GM12801 (cell line): Measurements from ENCODE around the gene PPP2R5C.

ENCODE experiments used
- TF ChIP-seq, protein P1 (sequence below): IDR thresholded peaks from one replicate; pipeline ENCODE4 v1.5.1; 2011; ENCODE audit warnings: control low read depth; ENCODE audit not compliant: insufficient read length; ENCODE audit errors: extremely low read depth

Gene PPP2R5C

DNA sequence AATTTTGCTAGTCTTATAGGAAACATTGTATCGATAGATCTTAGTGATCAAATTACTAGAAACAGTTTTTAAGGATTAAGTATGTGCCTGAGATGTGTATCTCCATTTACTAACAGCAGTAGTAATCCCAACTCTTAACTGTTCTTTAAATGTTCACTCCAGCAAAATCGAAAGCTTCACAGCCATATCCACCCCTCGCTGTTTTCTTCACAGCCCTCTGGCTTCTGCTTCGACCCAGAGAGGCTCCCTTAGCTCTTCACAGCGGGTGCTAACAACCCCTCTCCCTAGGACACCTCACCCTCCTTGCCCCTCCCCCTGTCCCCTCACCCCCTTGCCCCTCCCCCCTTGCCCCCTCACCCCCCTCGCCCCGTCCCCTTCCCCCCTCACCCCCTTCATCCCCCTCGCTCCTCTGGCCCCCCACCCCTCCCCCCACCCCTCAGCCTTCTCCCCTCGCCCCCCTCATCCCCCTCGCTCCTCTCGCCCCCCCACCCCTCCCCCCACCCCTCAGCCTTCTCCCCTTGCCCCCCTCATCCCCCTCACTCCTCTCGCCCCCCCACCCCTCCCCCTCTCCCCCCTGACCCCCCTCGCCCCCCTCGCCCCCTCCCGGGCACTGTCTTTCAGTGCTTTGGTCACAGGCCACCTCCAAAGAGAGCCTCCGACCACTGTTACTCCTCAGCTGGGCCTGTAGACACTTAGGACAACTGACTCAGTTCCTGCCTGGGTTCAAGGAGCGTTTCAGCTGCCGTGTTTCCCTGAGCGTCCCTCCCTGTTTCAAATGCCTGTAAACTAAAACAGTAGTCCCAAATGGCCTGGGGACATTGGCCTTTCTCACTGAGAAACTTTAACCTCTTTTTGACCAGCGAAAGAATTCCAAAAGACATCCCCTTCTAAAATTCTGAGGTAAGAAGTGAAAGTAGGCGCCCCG, 156.8 kb downstream of the PPP2R5C start:
- TF ChIP-seq, protein P1, sequence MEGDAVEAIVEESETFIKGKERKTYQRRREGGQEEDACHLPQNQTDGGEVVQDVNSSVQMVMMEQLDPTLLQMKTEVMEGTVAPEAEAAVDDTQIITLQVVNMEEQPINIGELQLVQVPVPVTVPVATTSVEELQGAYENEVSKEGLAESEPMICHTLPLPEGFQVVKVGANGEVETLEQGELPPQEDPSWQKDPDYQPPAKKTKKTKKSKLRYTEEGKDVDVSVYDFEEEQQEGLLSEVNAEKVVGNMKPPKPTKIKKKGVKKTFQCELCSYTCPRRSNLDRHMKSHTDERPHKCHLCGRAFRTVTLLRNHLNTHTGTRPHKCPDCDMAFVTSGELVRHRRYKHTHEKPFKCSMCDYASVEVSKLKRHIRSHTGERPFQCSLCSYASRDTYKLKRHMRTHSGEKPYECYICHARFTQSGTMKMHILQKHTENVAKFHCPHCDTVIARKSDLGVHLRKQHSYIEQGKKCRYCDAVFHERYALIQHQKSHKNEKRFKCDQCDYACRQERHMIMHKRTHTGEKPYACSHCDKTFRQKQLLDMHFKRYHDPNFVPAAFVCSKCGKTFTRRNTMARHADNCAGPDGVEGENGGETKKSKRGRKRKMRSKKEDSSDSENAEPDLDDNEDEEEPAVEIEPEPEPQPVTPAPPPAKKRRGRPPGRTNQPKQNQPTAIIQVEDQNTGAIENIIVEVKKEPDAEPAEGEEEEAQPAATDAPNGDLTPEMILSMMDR = no peak

- TF ChIP-seq, protein P1 = no peak
These were observed 158.8 kb downstream of the PPP2R5C start for GRCh38 chr14:101920271-101920670.

GRCh38 chr14:101922866-101923265, 161.4 kb downstream of the PPP2R5C start:
- TF ChIP-seq, protein P1 = no peak

- TF ChIP-seq, protein P1 = no peak
These were observed 163.6 kb downstream of the PPP2R5C start for GRCh38 chr14:101925152-101925551.

- TF ChIP-seq, protein P1 = no peak
These were observed 164.6 kb downstream of the PPP2R5C start for GRCh38 chr14:101926085-101926484.

- TF ChIP-seq, protein P1 = no peak
These were observed 165.1 kb downstream of the PPP2R5C start for GRCh38 chr14:101926620-101927019.

DNA sequence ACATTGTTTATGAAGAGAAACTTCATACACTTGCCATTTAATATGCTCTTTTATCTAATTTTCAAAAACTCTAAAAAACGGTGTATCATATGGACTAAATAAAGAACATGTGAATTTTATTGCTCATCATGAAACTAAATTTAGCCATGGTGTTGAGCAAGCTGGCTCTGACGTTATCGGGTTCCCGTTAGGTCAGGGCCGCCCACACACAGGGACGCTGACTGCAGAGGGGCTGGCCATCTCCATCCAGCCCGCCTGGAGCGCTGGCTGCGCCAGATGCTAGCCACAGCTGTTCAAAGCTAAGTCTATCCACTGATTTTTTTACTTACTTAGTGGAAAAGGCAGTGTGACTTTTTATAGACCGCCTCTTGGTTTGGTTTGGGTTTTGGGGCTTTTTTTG, 166.3 kb downstream of the PPP2R5C start:
- TF ChIP-seq, protein P1 = no peak
